K562 (cell line): ENCODE data around the gene DENND10. TPM values are rescaled to one million over a fixed set of nuclear protein-coding genes. Genes with fewer than 3 reads are reported as not detected.

Experiments used
- ATAC-seq: fragments of 200-7000 bp; cut with Tn5 transposase; 3 replicates; pipeline ENCODE4 v1.9.1; 2020; ENCODE audit warnings: moderate library complexity
- BruUV-seq: library from RNA; stranded (reverse); fragments of 400-500 nt; replicated peaks from 2 replicates; lab custom pipeline; 2021; lab: Mats Ljungman, UMichigan
- CTCF ChIA-PET: fragments of 300-600 bp; formaldehyde crosslinking; extraction: SDS; loops from one replicate; lab custom pipeline; 2021; ENCODE audit warnings: low intra/inter-chr PET ratio; lab: Yijun Ruan, JAX
- POLR2A ChIA-PET: fragments of 300-600, 350-650 bp; sonication (Branson Sonifier 250); formaldehyde crosslinking; extraction: SDS; loops from one replicate; lab custom pipeline; 2021; ENCODE audit warnings: antibody characterized with exemption, inconsistent platforms; lab: Yijun Ruan, JAX
- DNase-seq, 4 experiments: peaks; one replicate each; pipeline versions ENCODE4 v3.0.0 to v3.0.0-alpha.2; 2011 to 2018; ENCODE audit warnings: low spot score in 3 of 4, mixed read lengths in 3 of 4; ENCODE audit errors: extremely low read depth in 1 of 4
- FAIRE-seq: peaks from 2 replicates; lab custom pipeline; 2011; peaks lifted over from hg19 to GRCh38; lab: Jason Lieb, UNC
- H2AFZ ChIP-seq: 2 replicates; pipeline ENCODE4 v1.6.0; 2011; ENCODE audit warnings: low read depth, low read length, control low read depth, inconsistent platforms
- H3K27ac ChIP-seq: fragments of 200-600 bp; 3 replicates; pipeline ENCODE4 v1.8.0; 2011; ENCODE audit warnings: low read depth, mild to moderate bottlenecking, control low read depth, inconsistent platforms, low read length, moderate library complexity, mixed read lengths; ENCODE audit errors: extremely low read depth
- H3K27me3 ChIP-seq, 2 experiments: fragments of 300-600 bp in 1 of 2; 2 replicates in 1 of 2; 3 replicates in 1 of 2; pipeline versions ENCODE4 v1.6.0 to v1.8.0; 2011; ENCODE audit warnings: inconsistent platforms in 2 of 2, low read length in 2 of 2, mild to moderate bottlenecking in 1 of 2, mixed read lengths in 1 of 2, moderate library complexity in 1 of 2; ENCODE audit not compliant: control insufficient read depth in 2 of 2, insufficient read depth in 2 of 2
- H3K36me3 ChIP-seq: fragments of 300-600 bp; 3 replicates; pipeline ENCODE4 v1.8.0; 2011; ENCODE audit warnings: mild to moderate bottlenecking, low read length, inconsistent platforms; ENCODE audit not compliant: control insufficient read depth, insufficient read depth
- H3K4me1 ChIP-seq, 2 experiments: fragments of 200-600 bp in 1 of 2; replicated peaks in 1 of 2; 2 replicates in 1 of 2; 3 replicates in 1 of 2; pipeline versions ENCODE4 v1.5.1 to v1.8.0; 2011; ENCODE audit warnings: inconsistent platforms in 2 of 2, low read length in 2 of 2, mild to moderate bottlenecking in 1 of 2, mixed read lengths in 1 of 2, moderate library complexity in 1 of 2; ENCODE audit not compliant: control insufficient read depth in 2 of 2, insufficient read depth in 2 of 2
- H3K4me2 ChIP-seq: 2 replicates; pipeline ENCODE4 v1.6.1; 2011; ENCODE audit warnings: low read length, control low read depth, inconsistent platforms, mixed read lengths; ENCODE audit not compliant: insufficient read depth
- H3K4me3 ChIP-seq: fragments of 200-600 bp; sonication (generic), shearing (Covaris generic); 2 replicates; pipeline ENCODE4 v1.5.1; 2016; ENCODE audit warnings: control low read depth, inconsistent platforms
- H3K79me2 ChIP-seq: fragments of 200-600 bp; 3 replicates; pipeline ENCODE4 v1.8.0; 2011; ENCODE audit warnings: low read length, inconsistent platforms; ENCODE audit not compliant: control insufficient read depth, insufficient read depth
- H3K9ac ChIP-seq, 2 experiments: 2 replicates each; pipeline versions ENCODE4 v1.6.0 to v1.6.1; 2011; ENCODE audit warnings: low read depth in 2 of 2, low read length in 2 of 2, control low read depth in 1 of 2, inconsistent platforms in 1 of 2, mild to moderate bottlenecking in 1 of 2, mixed read lengths in 1 of 2; ENCODE audit not compliant: insufficient read depth in 1 of 2
- H3K9me1 ChIP-seq: one replicate; pipeline ENCODE4 v1.6.0; 2011; ENCODE audit warnings: inconsistent platforms, mild to moderate bottlenecking, low read length, moderate library complexity; ENCODE audit not compliant: control insufficient read depth, insufficient read depth
- H3K9me3 ChIP-seq: replicated peaks from 2 replicates; pipeline ENCODE4 v1.5.1; 2011; ENCODE audit warnings: low read depth, low read length, inconsistent platforms; ENCODE audit not compliant: control insufficient read depth, insufficient read depth
- H4K20me1 ChIP-seq: replicated peaks from 2 replicates; pipeline ENCODE4 v1.6.1; 2011; ENCODE audit warnings: low read length, inconsistent platforms, mixed read lengths; ENCODE audit not compliant: control insufficient read depth, insufficient read depth
- CREM ChIP-seq: IDR thresholded peaks from 2 replicates; pipeline ENCODE4 v1.6.1; 2014; ENCODE audit warnings: antibody characterized with exemption, low read depth
- EP300 ChIP-seq: IDR thresholded peaks from 2 replicates; pipeline ENCODE4 v1.6.1; 2012; ENCODE audit warnings: low read length, improper control_type of control experiment
- GATAD2A ChIP-seq: fragments of 450-650 bp; IDR thresholded peaks from 2 replicates; pipeline ENCODE4 v1.6.1; 2017
- GATAD2B ChIP-seq: fragments of 450-650 bp; IDR thresholded peaks from 2 replicates; pipeline ENCODE4 v1.6.1; 2017; ENCODE audit warnings: mild to moderate bottlenecking, borderline replicate concordance
- HMGN3 ChIP-seq: IDR thresholded peaks from 2 replicates; pipeline ENCODE4 v1.6.1; 2011; ENCODE audit warnings: borderline replicate concordance, low read depth, mild to moderate bottlenecking, mixed read lengths, low read length; ENCODE audit not compliant: insufficient read length; ENCODE audit errors: extremely low read depth
- HNRNPLL ChIP-seq: fragments of 200-400 bp; formaldehyde crosslinking; IDR thresholded peaks from 2 replicates; pipeline ENCODE4 v1.6.1; 2017; ENCODE audit warnings: low read length, low read depth, mild to moderate bottlenecking; ENCODE audit not compliant: poor library complexity, severe bottlenecking
- MEF2D ChIP-seq: conservative IDR thresholded peaks from 2 replicates; pipeline ENCODE4 v1.6.1; 2016; ENCODE audit warnings: low read depth, missing genetic modification characterization, missing compliant biosample characterization
- PHB2 ChIP-seq: fragments of 450-650 bp; IDR thresholded peaks from 2 replicates; pipeline ENCODE4 v1.6.1; 2017; ENCODE audit warnings: low read depth
- PTBP1 ChIP-seq: fragments of 200-400 bp; formaldehyde crosslinking; IDR thresholded peaks from 2 replicates; pipeline ENCODE4 v1.6.1; 2017; ENCODE audit warnings: low read depth, low read length
- RBM39 ChIP-seq: fragments of 200-400 bp; formaldehyde crosslinking; optimal IDR thresholded peaks from 2 replicates; pipeline ENCODE3; 2018; ENCODE audit warnings: low read depth, low read length
- RNF2 ChIP-seq: sonication (generic); IDR thresholded peaks from 2 replicates; pipeline ENCODE4 v1.6.1; 2016
- SIX5 ChIP-seq, 2 experiments: IDR thresholded peaks; 2 replicates each; pipeline ENCODE4 v1.6.1; 2011; ENCODE audit warnings: low read length in 2 of 2, borderline replicate concordance in 1 of 2, low read depth in 1 of 2, mild to moderate bottlenecking in 1 of 2, moderate library complexity in 1 of 2; ENCODE audit not compliant: insufficient read depth in 1 of 2
- SMARCE1 ChIP-seq: fragments of 450-650 bp; IDR thresholded peaks from 2 replicates; pipeline ENCODE4 v1.7.1; 2016; ENCODE audit warnings: mild to moderate bottlenecking
- SP1 ChIP-seq: sonication (generic); formaldehyde crosslinking; IDR thresholded peaks from 2 replicates; pipeline ENCODE4 v1.8.1; 2022; ENCODE audit warnings: mild to moderate bottlenecking, missing genetic modification reagents
- STAT6 ChIP-seq: sonication (generic); formaldehyde crosslinking; IDR thresholded peaks from 2 replicates; pipeline ENCODE4 v1.8.1; 2023; ENCODE audit warnings: mild to moderate bottlenecking, missing genetic modification reagents
- ZNF23 ChIP-seq: fragments of 250-450 bp; sonication (Bioruptor Pico); IDR thresholded peaks from 2 replicates; pipeline ENCODE4 v1.4.0; 2020; ENCODE audit warnings: mild to moderate bottlenecking
- ZNF263 ChIP-seq: sonication (generic); formaldehyde crosslinking; IDR thresholded peaks from 2 replicates; pipeline ENCODE4 v1.8.0; 2022; ENCODE audit warnings: mild to moderate bottlenecking, missing genetic modification reagents, borderline replicate concordance
- ZNF408 ChIP-seq: fragments of 250-450 bp; sonication (Bioruptor Pico); IDR thresholded peaks from 2 replicates; pipeline ENCODE4 v1.4.0; 2020; ENCODE audit warnings: low read depth, mild to moderate bottlenecking, moderate library complexity
- ZNF76 ChIP-seq: fragments of 250-450 bp; sonication (Bioruptor Pico); IDR thresholded peaks from 2 replicates; pipeline ENCODE4 v1.4.0; 2020; ENCODE audit warnings: mild to moderate bottlenecking, moderate library complexity, borderline replicate concordance
- ZZZ3 ChIP-seq: fragments of 450-650 bp; IDR thresholded peaks from 2 replicates; pipeline ENCODE4 v1.6.1; 2016; ENCODE audit warnings: antibody characterized with exemption, mild to moderate bottlenecking, moderate library complexity
- WGBS: fragments of 100-300 bp; shearing (Covaris generic); methylation state at CpG from one replicate; pipeline ENCODE4 v1.1.6; 2016; ENCODE audit warnings: low coverage, mixed read lengths; ENCODE audit not compliant: insufficient coverage; ENCODE audit errors: missing lambda C conversion rate; 5-methylcytosine and 5-hydroxymethylcytosine counted together
- in situ Hi-C: fragments of 300-500 bp; cut with MboI; formaldehyde crosslinking; loops from 4 replicates; pipeline ENCODE4 v1.15.0; 2018; ENCODE audit warnings: inconsistent platforms, mixed read lengths
- intact Hi-C: fragments of 100-400 bp; cut with micrococcal nuclease; formaldehyde crosslinking; loops from 2 replicates; pipeline ENCODE4 v1.14.2; 2022
- polyA plus RNA-seq, 8 experiments: library from polyadenylated mRNA; depleted of rRNA in 4 of 8; stranded (reverse) in 5 of 8; unstranded in 3 of 8; fragments of >200 nt; fragmentation: Nextera tagmentation in 2 of 8; fragmentation: Illumina TruSeq in 1 of 8; extraction: Ambion mirVana in 2 of 8; extraction: Trizol in 1 of 8; gene quantifications; 2 replicates each; pipeline versions ENCODE4 v1.2.1 to v1.2.3, GENCODE V29; 2011 to 2014; ENCODE audit warnings: inconsistent platforms in 1 of 8, missing spikeins in 1 of 8
- total RNA-seq, 7 experiments: library from RNA; depleted of rRNA in 6 of 7; stranded (reverse); fragments of >200 nt in 6 of 7; fragmentation: Illumina TruSeq in 2 of 7; extraction: Trizol in 2 of 7; gene quantifications; 2 replicates each; pipeline versions ENCODE4 v1.2.1 to v1.2.3, GENCODE V29; 2011 to 2021; ENCODE audit warnings: low replicate concordance in 1 of 7

The DENND10 gene
- total and polyA plus RNA-seq, 9 of the 15 experiments (the other 6 are each of a cell fraction or from before 2014, with no cell fraction given) = 9.4 to 20.0 (median 12.5) TPM

GRCh38 chr10:119080521-119081259 is 23.2 kb upstream of the DENND10 start, which contains the start of gene EIF3A:
Gene EIF3A (minus strand): TSS chr10:119080817. CDS start chr10:119080676, 141 bp downstream.
- no TSS peak for BruUV-seq
- peaks cover 11 to 16% of the 10 kb centered on the region in 2 experiments; a peak in 4 of 5 replicates for H3K4me1 ChIP-seq
- ChIA-PET CTCF (no interaction called here), POLR2A (interaction anchor here (0.6 to 3.5 kb wide), 11 partner anchors 9 to 1506 kb away, joined by 3 to 16 read pairs (median 3); partner anchors contain the start of gene DENND10)
- H3K4me2 ChIP-seq = peak within 1 kb of the TSS; percentile 97
- H3K27ac ChIP-seq = peak within 1 kb of the TSS; percentile 97
- ATAC-seq = peak; percentile 88
- peak within 1 kb of the TSS; percentile 92 for H3K4me3 ChIP-seq
- no peaks in the 10 kb centered on the region for H3K9me3 ChIP-seq
- in situ Hi-C loops = no loop called here
- peak within 1 kb of the TSS; percentile 97 to 99 for H3K9ac ChIP-seq
- H3K9me1 ChIP-seq = no peaks in the 10 kb centered on the region
- H2AFZ ChIP-seq = peak within 1 kb of the TSS; percentile 94
- DNase-seq = peak; percentile 87 to 93 (median 88)
- peak; percentile 85 for FAIRE-seq
- H4K20me1 ChIP-seq = peaks cover 19% of the 10 kb centered on the region; the same call in 1 of the 2 replicates
- intact Hi-C loops = no loop called here
- H3K36me3 ChIP-seq = peaks cover 25% of the 10 kb centered on the region; the same call in 2 of the 3 replicates
- WGBS = 0% methylated on average over 26 of the region's 74 CpGs
- H3K79me2 ChIP-seq = peaks cover 58% of the 10 kb centered on the region
- no peaks in the 10 kb centered on the region for H3K27me3 ChIP-seq
- TF ChIP-seq GATAD2A (no peak), HMGN3 (no peak), SP1 (peak; percentile 63; the same call in 1 of the 2 replicates), ZNF76 (CRISPR knock-in tag) (no peak), STAT6 (CRISPR knock-in tag) (no peak), MEF2D (tag) (no peak), EP300 (no peak; the same call in 1 of the 2 replicates), HNRNPLL (peak; percentile 32), SIX5 (IDR thresholded peaks at IDR 0.05; ENCODE audit: borderline replicate concordance in 1 of 2, insufficient read depth in 1 of 2, low read depth in 1 of 2, low read length in 2 of 2) (no peak), ZNF263 (CRISPR knock-in tag) (no peak), ZNF408 (CRISPR knock-in tag) (no peak), GATAD2B (no peak), PTBP1 (no peak), RBM39 (no peak), RNF2 (0 out of 2 replicates have a peak, but pooled peaks have one; percentile 25), CREM (peak; percentile 73; the same call in 1 of the 2 replicates), ZZZ3 (no peak; the same call in 1 of the 2 replicates), PHB2 (no peak), SMARCE1 (no peak), ZNF23 (no peak)
